ENCODE results near the gene TTLL3.

TTLL3 gene

GRCh38 chr3:9786825-9787669, 23.0 kb upstream of the TTLL3 start:
- TF ChIP-seq CTCF (IDR thresholded peaks at IDR 0.05; ENCODE audit: low read length, missing control alignments): peak; percentile 52
- no peak overlapping the region for H3K4me3 ChIP-seq (replicated peaks; ENCODE audit: low read depth, low read length)
- DNase-seq (ENCODE audit: low read depth): no peak

- no peak for DNase-seq (ENCODE audit: low read depth)
- no peak overlapping the region for H3K4me3 ChIP-seq (replicated peaks; ENCODE audit: low read depth, low read length)
- no peak for TF ChIP-seq CTCF (IDR thresholded peaks at IDR 0.05; ENCODE audit: low read length, missing control alignments)
These were observed 22.3 kb upstream of the TTLL3 start for GRCh38 chr3:9787714-9788113.

- TF ChIP-seq CTCF (IDR thresholded peaks at IDR 0.05; ENCODE audit: low read length, missing control alignments): no peak
- no peak for DNase-seq (ENCODE audit: low read depth)
- peak overlapping the region; percentile 99 for H3K4me3 ChIP-seq (replicated peaks; ENCODE audit: low read depth, low read length)
These were observed 18.9 kb upstream of the TTLL3 start for GRCh38 chr3:9791127-9791526.

- no peak for DNase-seq (ENCODE audit: low read depth)
- TF ChIP-seq CTCF (IDR thresholded peaks at IDR 0.05; ENCODE audit: low read length, missing control alignments): no peak
- peak overlapping the region; percentile 99 for H3K4me3 ChIP-seq (replicated peaks; ENCODE audit: low read depth, low read length)
These were observed 18.2 kb upstream of the TTLL3 start for GRCh38 chr3:9791790-9792404.

- H3K4me3 ChIP-seq (replicated peaks; ENCODE audit: low read depth, low read length): peak within 1 kb of the TSS; percentile 99
- no peak for TF ChIP-seq CTCF (IDR thresholded peaks at IDR 0.05; ENCODE audit: low read length, missing control alignments)
- DNase-seq (ENCODE audit: low read depth): peak; percentile 97
These were observed 17.5 kb upstream of the TTLL3 start, which contains the start of the genes ARPC4 and TADA3 for GRCh38 chr3:9792405-9793160. Gene ARPC4 (plus strand): TSS chr3:9793082. CDS start chr3:9793122, 40 bp downstream. Gene TADA3 (minus strand): TSS chr3:9792473. CDS start chr3:9791466, 1,007 bp downstream.

GRCh38 chr3:9793161-9793781, 16.8 kb upstream of the TTLL3 start:
- peak; percentile 49 for DNase-seq (ENCODE audit: low read depth)
- no peak for TF ChIP-seq CTCF (IDR thresholded peaks at IDR 0.05; ENCODE audit: low read length, missing control alignments)
- H3K4me3 ChIP-seq (replicated peaks; ENCODE audit: low read depth, low read length): peak overlapping the region; percentile 99
